LNCaP clone FGC (cell line): Measurements from ENCODE around the gene PPFIA1.

Experiments
- DNase-seq: peaks from one replicate; pipeline ENCODE4 v3.0.0-alpha.2; 2011; ENCODE audit warnings: low read depth
- H3K4me3 ChIP-seq: 2 replicates; pipeline ENCODE4 v1.5.1; 2011; ENCODE audit warnings: mild to moderate bottlenecking, low read depth, low read length, control low read depth
- CTCF ChIP-seq: IDR thresholded peaks from 2 replicates; pipeline ENCODE4 v1.5.1; 2012; ENCODE audit warnings: mild to moderate bottlenecking; ENCODE audit not compliant: control insufficient read depth, insufficient read depth; ENCODE audit errors: extremely low read depth

PPFIA1 gene

GRCh38 chr11:70296681-70297080 lies 26.2 kb downstream of the PPFIA1 start:
- no peak overlapping the region for H3K4me3 ChIP-seq
- TF ChIP-seq CTCF: no peak
- DNase-seq: no peak

- no peak overlapping the region for H3K4me3 ChIP-seq
- DNase-seq: no peak
- no peak for TF ChIP-seq CTCF
These were observed 26.9 kb downstream of the PPFIA1 start for GRCh38 chr11:70297341-70297740.

- no peak for DNase-seq
- TF ChIP-seq CTCF: no peak
- no peak overlapping the region for H3K4me3 ChIP-seq
These were observed 27.9 kb downstream of the PPFIA1 start for GRCh38 chr11:70298243-70298915.

- no peak for DNase-seq
- TF ChIP-seq CTCF: no peak
- no peak overlapping the region for H3K4me3 ChIP-seq
These were observed 29.1 kb downstream of the PPFIA1 start for GRCh38 chr11:70299636-70300035.

- DNase-seq: no peak
- no peak overlapping the region for H3K4me3 ChIP-seq
- TF ChIP-seq CTCF: no peak
These were observed 30.7 kb downstream of the PPFIA1 start for GRCh38 chr11:70301191-70301590.

- no peak overlapping the region for H3K4me3 ChIP-seq
- TF ChIP-seq CTCF: no peak
- no peak for DNase-seq
These were observed 31.4 kb downstream of the PPFIA1 start for GRCh38 chr11:70301721-70302418.

- no peak for DNase-seq
- no peak overlapping the region for H3K4me3 ChIP-seq
- no peak for TF ChIP-seq CTCF
These were observed 31.9 kb downstream of the PPFIA1 start for GRCh38 chr11:70302419-70302752.
